ENCODE results near the gene GBF1. TPM values are rescaled to one million over a fixed set of nuclear protein-coding genes. Genes with fewer than 3 reads are reported as not detected.

GBF1 gene
- total RNA-seq, 6 experiments from 2014 or later: 22.6 to 27.2 (median 23.7) TPM

DNA sequence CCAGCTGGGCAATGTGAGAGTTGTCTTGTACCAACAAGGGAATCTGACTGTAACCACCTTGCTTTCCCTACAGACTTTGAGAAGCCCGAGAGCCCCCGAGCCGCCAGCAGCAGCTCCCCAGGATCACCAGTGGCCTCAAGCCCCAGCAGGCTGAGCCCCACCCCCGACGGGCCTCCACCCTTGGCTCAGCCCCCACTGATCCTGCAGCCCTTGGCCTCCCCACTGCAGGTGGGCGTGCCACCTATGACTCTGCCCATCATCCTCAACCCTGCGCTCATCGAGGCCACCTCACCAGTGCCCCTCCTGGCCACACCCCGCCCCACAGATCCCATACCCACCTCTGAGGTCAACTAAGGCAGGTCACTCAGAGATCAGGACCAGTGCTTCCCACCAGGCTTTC is 136.7 kb downstream of the GBF1 start:
- DNase-seq (no peak), ATAC-seq (peak in 2 of 4 donors; percentile 10 to 46)
- Histone ChIP-seq H3K9me3 (no peaks in the 10 kb centered on the region), H3K27ac (no peak overlapping the region), H3K36me3 (peaks cover 0 to 53% (median 28%) of the 10 kb centered on the region in 4 donors), H3K4me1 (no peaks in the 10 kb centered on the region), H3K27me3 (no peaks in the 10 kb centered on the region), H3K4me3 (no peak overlapping the region)
- TF ChIP-seq CTCF (IDR thresholded peaks at IDR 0.05): no peak
- no peak for TF ChIP-seq POLR2A (IDR thresholded peaks at IDR 0.05)
- WGBS (ENCODE audit: insufficient coverage, low coverage, low lambda C conversion rate, missing lambda C conversion rate): 80% methylated on average over 2 of the region's 9 CpGs
- intact Hi-C loops (cut with DNase I): no loop called here

GRCh38 chr10:102382871-102383270 is 137.5 kb downstream of the GBF1 start:
- no peak for TF ChIP-seq CTCF (IDR thresholded peaks at IDR 0.05)
- TF ChIP-seq POLR2A (IDR thresholded peaks at IDR 0.05): no peak
- peaks cover 0 to 44% (median 27%) of the 10 kb centered on the region in 4 donors for H3K36me3 ChIP-seq
- ATAC-seq (no peak), DNase-seq (no peak)
- H3K9me3 ChIP-seq: no peaks in the 10 kb centered on the region
- intact Hi-C loops (cut with DNase I): no loop called here
- WGBS (ENCODE audit: insufficient coverage, low coverage, low lambda C conversion rate, missing lambda C conversion rate): 100% methylated on average over 1 of the region's 8 CpGs
- H3K27me3 ChIP-seq: no peaks in the 10 kb centered on the region
- H3K4me3 ChIP-seq: no peak overlapping the region
- no peak overlapping the region for H3K27ac ChIP-seq
- H3K4me1 ChIP-seq: no peaks in the 10 kb centered on the region

DNA sequence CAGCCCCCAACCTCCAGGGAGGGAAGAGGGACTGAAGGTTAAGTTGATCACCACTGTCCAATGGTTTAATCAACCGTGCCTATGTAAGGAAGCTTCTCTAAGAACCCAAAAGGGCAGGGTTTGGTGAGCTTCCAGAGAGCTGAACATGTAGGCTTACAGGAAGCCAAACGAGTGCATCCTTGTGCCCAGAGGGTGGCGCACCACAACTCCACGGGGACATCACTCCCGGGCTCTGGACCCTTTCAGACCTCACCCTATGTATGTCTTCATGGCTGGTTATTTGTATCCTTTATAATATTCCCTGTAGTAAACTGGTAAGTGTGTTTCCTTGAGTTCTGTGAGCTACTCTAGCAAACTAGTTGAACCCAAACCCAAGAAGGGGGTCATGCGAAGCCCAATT is 138.7 kb downstream of the GBF1 start:
- 16% methylated on average over 4 of the region's 6 CpGs for WGBS (ENCODE audit: insufficient coverage, low coverage, low lambda C conversion rate, missing lambda C conversion rate)
- intact Hi-C loops (cut with DNase I): no loop called here
- peak; percentile 13 to 18 (median 16) for ATAC-seq
- TF ChIP-seq POLR2A (IDR thresholded peaks at IDR 0.05) (no peak), CTCF (IDR thresholded peaks at IDR 0.05) (no peak)
- Histone ChIP-seq H3K4me1 (no peaks in the 10 kb centered on the region), H3K9me3 (no peaks in the 10 kb centered on the region), H3K36me3 (peaks cover 0 to 33% (median 23%) of the 10 kb centered on the region in 4 donors), H3K27ac (no peak overlapping the region), H3K27me3 (no peaks in the 10 kb centered on the region), H3K4me3 (no peak overlapping the region)
- DNase-seq: no peak

- Histone ChIP-seq H3K27me3 (no peaks in the 10 kb centered on the region), H3K4me1 (no peaks in the 10 kb centered on the region), H3K4me3 (no peak overlapping the region), H3K36me3 (peaks cover 0 to 25% (median 16%) of the 10 kb centered on the region in 4 donors), H3K27ac (no peak overlapping the region), H3K9me3 (no peaks in the 10 kb centered on the region)
- intact Hi-C loops (cut with DNase I): no loop called here
- 83% methylated on average over 3 of the region's 4 CpGs for WGBS (ENCODE audit: insufficient coverage, low coverage, low lambda C conversion rate, missing lambda C conversion rate)
- DNase-seq: no peak
- ATAC-seq: peak in 3 of 4 donors; percentile 27 to 66 (median 30)
- TF ChIP-seq POLR2A (IDR thresholded peaks at IDR 0.05) (no peak), CTCF (IDR thresholded peaks at IDR 0.05) (no peak)
These were observed 139.5 kb downstream of the GBF1 start for GRCh38 chr10:102384606-102385429.

Measured in right lobe of liver (tissue), 6 donors.